Fibroblast of skin of right quadriceps (primary cell): ENCODE results near the gene TMEM181.
A peak's percentile ranks its signal among the peaks of the same experiment; 100 is the strongest.

Experiments used
- DNase-seq: peaks from one replicate; pipeline ENCODE4 v3.0.0-alpha.2; 2013

Gene TMEM181

GRCh38 chr6:158564243-158565121 lies 4.6 kb downstream of the TMEM181 start:
- DNase-seq = no peak

- no peak for DNase-seq
Measured at GRCh38 chr6:158565122-158565429, 5.2 kb downstream of the TMEM181 start.

- no peak for DNase-seq
Measured at GRCh38 chr6:158565482-158566040, 5.7 kb downstream of the TMEM181 start.

DNA sequence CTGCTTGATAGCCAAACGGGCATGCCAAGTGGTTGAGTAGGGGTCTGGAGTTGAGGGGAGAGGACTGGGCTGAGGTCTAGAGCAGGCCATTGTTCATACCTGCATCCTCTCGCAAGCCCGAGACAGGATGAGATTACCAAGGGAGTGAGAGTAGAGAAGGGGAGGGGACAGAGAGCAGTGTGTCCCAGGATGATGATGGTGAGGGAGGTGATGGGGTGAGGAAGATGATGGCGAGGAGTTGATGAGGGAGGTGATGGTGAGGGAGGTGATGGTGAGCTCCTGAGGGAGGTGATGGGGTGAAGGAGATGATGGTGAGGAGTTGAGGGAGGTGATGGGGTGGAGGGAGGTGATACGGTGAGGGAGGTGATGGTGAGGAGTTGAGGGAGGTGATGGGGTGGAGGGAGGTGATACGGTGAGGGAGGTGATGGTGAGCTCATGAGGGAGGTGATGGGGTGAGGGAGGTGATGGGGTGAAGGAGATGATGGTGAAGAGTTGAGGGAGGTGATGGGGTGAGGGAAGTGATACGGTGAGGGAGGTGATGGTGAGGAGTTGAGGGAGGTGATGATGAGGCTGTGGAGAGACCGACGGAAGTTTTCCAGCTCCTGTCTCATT lies 6.4 kb downstream of the TMEM181 start:
- no peak for DNase-seq

DNA sequence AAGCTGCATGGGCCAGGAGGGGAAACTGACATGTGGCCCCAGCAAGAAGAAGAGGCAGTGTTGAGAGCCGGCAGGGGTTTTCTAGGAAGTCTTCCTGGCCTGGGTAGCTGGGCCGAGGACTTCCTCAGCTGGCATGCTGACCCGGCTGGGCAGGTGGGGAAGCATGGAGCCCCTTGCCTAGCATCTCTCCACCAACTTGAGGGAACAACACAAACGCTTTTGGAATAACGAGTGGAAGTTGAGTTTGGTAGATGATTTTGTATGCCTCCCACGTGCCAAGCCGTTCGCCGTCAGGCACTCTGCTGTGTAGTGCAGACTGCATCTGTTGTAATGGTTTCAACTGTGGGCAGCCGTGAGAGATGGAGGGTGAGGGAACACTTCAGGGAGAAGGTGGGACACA lies 7.3 kb downstream of the TMEM181 start:
- DNase-seq = no peak

DNA sequence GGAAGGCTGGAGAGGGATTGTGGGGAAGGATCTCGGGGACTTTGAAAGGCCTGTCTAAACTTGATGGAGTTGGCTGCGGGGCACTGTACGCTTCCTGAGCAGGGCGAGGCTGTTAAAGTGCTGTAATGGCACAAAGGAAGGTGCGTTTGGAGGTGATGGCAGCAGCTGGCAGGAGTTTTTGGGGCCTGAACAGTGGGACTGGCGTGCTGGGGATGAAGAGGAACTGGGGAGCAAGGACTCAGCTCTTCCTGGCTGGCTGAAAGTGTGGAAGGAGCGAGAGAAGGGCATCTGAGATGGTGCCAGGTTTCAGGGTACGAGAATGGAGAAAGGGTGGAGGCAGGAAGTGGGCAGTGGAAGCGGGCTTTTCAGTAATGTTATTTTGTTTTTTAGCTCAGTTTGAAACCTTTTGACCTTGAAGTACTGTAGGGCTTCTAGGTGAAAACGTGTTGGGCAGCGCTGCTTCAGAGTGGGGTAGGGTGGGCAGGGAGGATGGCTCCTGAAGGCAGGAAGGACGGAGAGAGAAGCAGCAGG lies 8.0 kb downstream of the TMEM181 start:
- no peak for DNase-seq

DNA sequence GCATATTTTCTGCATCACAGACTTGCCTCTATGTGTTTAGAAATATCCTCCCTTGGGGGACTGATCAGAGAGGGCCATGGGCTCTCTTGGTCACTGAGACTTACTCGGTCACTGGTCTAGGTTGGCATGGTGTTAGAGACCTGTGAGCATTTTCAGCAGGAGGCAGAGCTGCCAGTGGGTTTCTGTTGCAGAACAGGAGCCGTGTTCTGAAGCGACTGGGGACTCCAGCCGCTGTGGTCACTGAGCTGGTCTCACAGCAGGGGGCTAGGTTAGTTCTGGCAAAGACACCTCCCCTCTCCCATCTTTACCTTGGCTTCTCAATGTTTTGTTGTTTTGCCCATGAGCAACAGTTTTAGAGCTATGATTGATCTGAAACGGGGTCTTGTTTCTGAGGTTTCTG lies 8.7 kb downstream of the TMEM181 start:
- no peak for DNase-seq

DNA sequence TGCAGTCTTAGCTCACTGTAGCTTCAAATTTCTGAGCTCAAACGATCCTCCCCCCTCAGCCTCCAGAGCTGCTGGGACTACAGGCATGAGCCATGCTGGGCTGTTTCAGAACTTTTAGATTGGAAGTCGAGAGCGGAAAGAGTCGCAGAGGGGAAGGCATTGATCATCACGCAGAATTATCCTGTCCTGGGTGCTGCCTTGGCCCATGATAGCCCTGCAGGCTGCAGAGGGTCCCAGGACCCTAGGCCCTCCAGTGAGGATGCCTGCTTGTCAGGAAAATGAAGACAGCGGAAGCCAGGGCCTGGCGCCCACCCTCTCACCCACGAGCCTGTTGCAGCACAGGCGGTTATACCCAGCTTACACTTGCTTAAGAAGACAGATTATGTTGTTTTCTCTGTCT lies 9.1 kb downstream of the TMEM181 start:
- DNase-seq = no peak

DNA sequence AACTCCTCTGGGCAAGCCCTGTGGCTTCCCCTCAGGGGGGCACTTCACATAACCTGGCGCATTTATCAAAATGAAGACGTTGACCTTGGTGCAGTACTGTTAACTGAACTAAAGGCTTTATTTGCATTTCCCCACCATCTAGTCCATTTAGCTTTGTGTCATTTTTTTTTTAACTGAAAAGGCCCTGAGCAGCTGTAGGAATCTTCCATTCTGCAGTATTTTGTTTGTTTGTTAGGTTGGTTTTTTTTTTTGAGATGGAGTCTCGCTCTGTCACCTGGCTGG lies 10.7 kb downstream of the TMEM181 start:
- DNase-seq = no peak

GRCh38 chr6:158571826-158572652 lies 12.1 kb downstream of the TMEM181 start:
- no peak for DNase-seq

DNA sequence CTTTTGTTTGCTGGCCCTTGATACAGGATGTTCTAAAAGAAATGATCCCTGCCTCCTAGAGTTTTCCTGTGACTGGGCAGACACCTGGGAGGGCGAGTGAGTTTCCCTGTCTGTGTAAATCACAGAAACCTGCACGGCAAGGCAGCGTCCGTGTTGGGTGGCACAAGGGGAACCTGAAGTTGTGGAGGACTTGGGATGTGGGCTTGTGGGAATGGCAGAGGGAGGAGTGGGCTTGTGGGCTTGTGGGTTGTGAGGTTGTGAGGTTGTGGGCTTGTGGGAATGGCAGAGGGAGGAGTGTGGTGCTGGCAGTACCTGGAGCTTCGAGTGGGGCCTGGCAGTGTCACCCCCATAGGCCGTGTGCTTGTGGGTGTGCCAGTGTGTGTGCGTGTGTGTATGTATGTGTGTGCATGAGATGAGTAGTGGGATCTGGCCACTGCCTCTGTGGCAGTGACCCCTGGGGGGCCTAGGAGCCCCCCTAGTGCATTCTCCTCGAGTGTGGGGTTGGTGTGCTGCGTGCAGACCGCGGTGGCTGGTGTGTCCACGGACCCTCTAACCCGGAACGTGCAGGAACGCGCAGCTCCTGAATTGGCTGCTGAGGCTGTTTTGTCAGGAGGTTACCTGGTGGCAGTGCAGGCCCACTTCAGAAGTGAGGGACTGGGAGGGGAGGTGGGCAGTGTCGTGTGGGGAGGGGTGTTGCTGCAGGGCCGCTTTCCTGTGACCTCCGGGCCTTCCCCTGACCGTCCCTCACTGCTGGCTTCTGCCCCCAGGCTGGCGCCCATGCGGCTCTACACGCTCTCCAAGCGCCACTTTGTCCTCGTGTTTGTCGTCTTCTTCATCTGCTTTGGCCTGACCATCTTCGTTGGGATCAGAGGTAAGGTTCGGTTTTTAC lies 13.0 kb downstream of the TMEM181 start:
- no peak for DNase-seq

DNA sequence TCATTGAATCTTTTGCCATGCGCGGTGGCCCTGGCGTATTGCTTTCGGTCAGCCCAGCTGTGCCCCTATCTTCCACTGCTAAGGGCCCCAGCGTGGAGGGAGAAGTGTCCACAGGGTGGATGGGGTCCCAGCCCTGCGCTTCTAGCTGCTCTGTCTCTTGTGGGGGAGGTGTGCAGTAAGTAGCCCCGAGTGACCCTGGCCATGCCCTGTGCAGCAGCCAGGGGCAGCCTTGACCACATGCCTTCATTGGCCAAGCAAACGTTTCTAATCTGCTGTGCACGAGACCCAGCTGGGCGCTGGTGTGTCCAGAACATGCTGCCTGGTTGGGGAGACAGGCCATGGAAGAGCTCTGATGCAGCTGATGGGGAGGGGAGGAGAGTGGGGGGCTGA lies 13.6 kb downstream of the TMEM181 start:
- DNase-seq = no peak

- DNase-seq = no peak
Measured at GRCh38 chr6:158574800-158575199, 14.9 kb downstream of the TMEM181 start.

- DNase-seq = peak; percentile 10
Measured at GRCh38 chr6:158575550-158575949, 15.7 kb downstream of the TMEM181 start.

DNA sequence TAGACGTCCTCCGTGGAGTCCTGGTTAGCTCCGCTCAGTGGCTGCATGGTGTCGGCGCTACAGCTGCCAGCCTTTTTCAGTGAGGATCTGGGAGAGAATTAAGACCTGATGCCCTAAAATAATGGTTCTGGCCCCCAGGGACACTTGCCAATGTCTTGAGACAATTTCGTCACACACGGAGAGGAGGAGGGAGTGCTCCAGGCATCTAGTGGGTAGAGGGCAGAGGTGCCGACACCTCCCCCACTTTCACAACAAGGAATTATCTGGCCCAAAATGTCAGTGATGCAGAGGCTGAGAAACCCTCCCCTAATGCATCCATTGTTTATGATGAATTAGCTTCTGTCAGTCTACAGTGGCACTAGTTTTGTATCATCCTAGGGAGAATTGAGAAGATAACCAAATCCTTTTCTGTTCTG lies 24.4 kb downstream of the TMEM181 start:
- no peak for DNase-seq

DNA sequence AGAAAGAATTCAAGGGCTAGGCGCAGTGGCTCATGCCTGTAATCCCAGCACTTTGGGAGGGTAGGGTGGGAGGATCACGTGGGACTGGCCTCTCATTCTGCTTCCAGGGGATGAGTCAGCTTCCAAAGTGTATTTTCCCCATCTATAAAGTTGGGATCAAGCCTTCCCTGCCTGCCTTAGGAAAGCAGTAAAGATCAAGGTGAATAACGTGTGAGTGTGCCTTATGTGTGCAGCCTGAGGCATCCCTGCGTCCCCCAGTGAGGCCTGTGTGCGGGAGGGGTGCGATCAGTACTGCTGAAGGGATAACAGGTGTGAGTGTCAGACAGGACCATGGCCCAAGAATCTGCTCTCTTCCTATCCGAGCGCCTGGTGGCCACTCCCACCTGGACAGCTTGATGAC lies 26.8 kb downstream of the TMEM181 start:
- no peak for DNase-seq

GRCh38 chr6:158589366-158589765 lies 29.5 kb downstream of the TMEM181 start:
- DNase-seq = no peak

DNA sequence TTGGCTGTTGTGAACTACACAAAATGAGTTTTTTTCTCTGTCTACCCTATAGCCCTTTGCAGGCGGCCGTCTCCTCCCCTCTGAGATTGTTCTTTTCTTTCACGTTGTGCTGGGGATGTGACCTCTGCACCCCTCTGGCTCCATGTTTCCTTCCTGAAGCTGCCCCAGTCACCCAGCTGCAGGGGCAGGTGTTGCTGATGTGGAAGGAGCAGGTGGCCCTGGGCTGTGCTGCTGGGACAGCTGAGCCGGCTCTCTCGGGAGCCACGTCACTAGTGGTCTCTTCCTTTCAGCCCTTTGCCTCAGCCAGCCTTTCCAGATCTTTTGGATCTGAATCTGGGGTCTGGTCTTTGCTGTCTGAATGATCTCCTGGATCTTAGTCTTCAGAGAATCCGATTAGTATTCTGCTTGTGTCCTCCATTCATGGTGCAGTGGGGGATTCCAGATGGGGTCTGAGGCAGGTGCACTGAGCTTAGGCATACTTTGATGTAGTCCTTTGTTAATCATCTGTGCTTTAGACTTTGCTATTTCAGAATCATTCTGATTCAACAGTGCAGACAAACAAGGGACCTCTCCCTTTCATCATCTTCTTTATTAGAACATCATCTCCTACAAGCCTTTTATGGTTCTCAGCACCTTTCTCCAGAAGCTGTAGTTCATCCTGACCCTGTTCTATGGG lies 31.4 kb downstream of the TMEM181 start:
- DNase-seq = no peak

GRCh38 chr6:158591810-158592209 lies 31.9 kb downstream of the TMEM181 start:
- DNase-seq = no peak

DNA sequence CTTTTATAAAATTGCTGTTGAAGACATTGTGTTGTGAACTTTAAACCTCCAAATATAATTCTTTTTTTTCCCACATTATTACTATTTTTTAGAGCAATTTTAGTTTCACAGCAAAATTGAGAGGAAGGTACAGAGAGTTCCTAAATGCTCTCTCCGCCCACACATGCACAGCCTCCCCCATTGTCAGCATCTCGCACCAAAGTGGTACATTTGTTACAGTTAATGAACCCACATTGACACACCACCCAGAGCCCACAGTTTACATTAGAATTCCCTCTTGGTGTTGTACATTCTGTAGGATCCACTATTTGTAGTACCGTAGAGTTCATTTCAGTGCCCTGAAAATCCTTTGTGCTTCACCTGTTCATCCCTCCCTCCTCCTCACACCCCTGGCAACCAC lies 33.8 kb downstream of the TMEM181 start:
- DNase-seq = no peak

DNA sequence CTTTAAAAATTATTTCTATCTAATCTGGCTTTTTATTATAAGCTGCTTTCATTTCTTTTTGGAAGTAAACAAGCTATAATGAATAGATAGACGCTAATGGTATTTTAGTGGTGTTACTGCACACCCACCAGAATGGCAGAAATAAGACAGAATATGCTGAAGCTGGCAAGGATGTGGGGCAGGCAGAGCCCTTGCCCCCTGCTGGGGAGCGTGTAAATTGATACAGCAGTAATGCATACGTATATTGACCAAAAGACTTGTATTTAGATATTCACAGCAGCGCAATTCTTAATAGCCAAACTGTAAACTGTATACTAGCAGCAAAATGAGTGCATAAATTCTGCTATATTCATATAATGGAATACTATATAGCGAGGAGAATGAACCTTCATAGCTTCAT lies 35.3 kb downstream of the TMEM181 start:
- DNase-seq = no peak

GRCh38 chr6:158596861-158597260 lies 37.0 kb downstream of the TMEM181 start:
- no peak for DNase-seq
